Smooth muscle cell (in vitro differentiated cells): ENCODE measurements around the gene TADA2B. TPM values are rescaled to one million over a fixed set of nuclear protein-coding genes. Genes with fewer than 3 reads are reported as not detected.

Source experiments
- DNase-seq: peaks from one replicate; lab custom pipeline; 2025; ENCODE audit not compliant: unreplicated experiment; lab: John Stamatoyannopoulos, UW
- H2AFZ ChIP-seq: fragments of 200-600 bp; sonication (generic); 2 replicates; pipeline ENCODE4 v1.6.0; 2016; ENCODE audit warnings: antibody characterized with exemption, low read depth, mild to moderate bottlenecking
- H3F3A ChIP-seq: fragments of 200-600 bp; sonication (generic); 2 replicates; pipeline ENCODE4 v1.6.0; 2017; ENCODE audit warnings: antibody characterized with exemption, low read depth
- H3K27ac ChIP-seq: fragments of 200-600 bp; sonication (generic); 2 replicates; pipeline ENCODE4 v1.5.1; 2016; ENCODE audit warnings: low read depth, mild to moderate bottlenecking
- H3K27me3 ChIP-seq: fragments of 200-600 bp; sonication (generic); 2 replicates; pipeline ENCODE4 v1.6.1; 2016; ENCODE audit warnings: low read depth, mild to moderate bottlenecking
- H3K36me3 ChIP-seq: fragments of 200-600 bp; sonication (generic); 2 replicates; pipeline ENCODE4 v1.5.1; 2016; ENCODE audit warnings: low read depth
- H3K4me1 ChIP-seq: fragments of 200-600 bp; sonication (generic); 2 replicates; pipeline ENCODE4 v1.5.1; 2016; ENCODE audit warnings: low read depth
- H3K4me2 ChIP-seq: fragments of 200-600 bp; sonication (generic); 2 replicates; pipeline ENCODE4 v1.6.0; 2016; ENCODE audit warnings: mild to moderate bottlenecking
- H3K4me3 ChIP-seq: fragments of 200-600 bp; sonication (generic); 2 replicates; pipeline ENCODE4 v1.5.1; 2016; ENCODE audit warnings: mild to moderate bottlenecking
- H3K79me2 ChIP-seq: fragments of 200-600 bp; sonication (generic); 2 replicates; pipeline ENCODE4 v1.6.0; 2016; ENCODE audit warnings: low read depth, mild to moderate bottlenecking
- H3K9ac ChIP-seq: fragments of 200-600 bp; sonication (generic); 2 replicates; pipeline ENCODE4 v1.6.0; 2016; ENCODE audit warnings: low read depth
- H3K9me3 ChIP-seq: fragments of 200-600 bp; sonication (generic); replicated peaks from 2 replicates; pipeline ENCODE4 v1.5.1; 2016; ENCODE audit warnings: low read depth
- H4K20me1 ChIP-seq: fragments of 200-600 bp; sonication (generic); 2 replicates; pipeline ENCODE4 v1.6.0; 2016; ENCODE audit warnings: low read depth
- WGBS: methylation state at CpG from one replicate; pipeline ENCODE4 v1.1.7; 2016; ENCODE audit warnings: low lambda C conversion rate; 5-methylcytosine and 5-hydroxymethylcytosine counted together
- polyA plus RNA-seq: library from polyadenylated mRNA; unstranded; fragments of >200 nt; fragmentation: Nextera tagmentation; extraction: Ambion mirVana; gene quantifications from 2 replicates; pipeline ENCODE4 v1.2.1, GENCODE V29; 2016
- total RNA-seq: library from RNA; depleted of rRNA; stranded (reverse); fragments of >200 nt; gene quantifications from 2 replicates; pipeline ENCODE4 v1.2.3, GENCODE V29; 2014
- TF ChIP-seq, protein P1 (sequence below): fragments of 200-600 bp; sonication (generic); IDR thresholded peaks from 2 replicates; pipeline ENCODE4 v1.5.1; 2017; ENCODE audit warnings: borderline replicate concordance, mild to moderate bottlenecking, antibody characterized with exemption; ENCODE audit not compliant: insufficient read depth, poor library complexity, severe bottlenecking

Gene TADA2B
- total and polyA plus RNA-seq, 2 experiments from 2014 or later, result 6.3 to 9.1 TPM

GRCh38 chr4:7020290-7020689 lies 22.9 kb upstream of the TADA2B start:
- no peaks in the 10 kb centered on the region for H3K9me3 ChIP-seq
- H3K27me3 ChIP-seq, result no peaks in the 10 kb centered on the region
- no peaks in the 10 kb centered on the region for H4K20me1 ChIP-seq
- H3K4me2 ChIP-seq, result no peak overlapping the region
- no peak for DNase-seq
- H3K79me2 ChIP-seq, result no peaks in the 10 kb centered on the region
- no peak overlapping the region for H3K4me3 ChIP-seq
- no peaks in the 10 kb centered on the region for H3F3A ChIP-seq
- no peaks in the 10 kb centered on the region for H3K36me3 ChIP-seq
- TF ChIP-seq, protein P1, sequence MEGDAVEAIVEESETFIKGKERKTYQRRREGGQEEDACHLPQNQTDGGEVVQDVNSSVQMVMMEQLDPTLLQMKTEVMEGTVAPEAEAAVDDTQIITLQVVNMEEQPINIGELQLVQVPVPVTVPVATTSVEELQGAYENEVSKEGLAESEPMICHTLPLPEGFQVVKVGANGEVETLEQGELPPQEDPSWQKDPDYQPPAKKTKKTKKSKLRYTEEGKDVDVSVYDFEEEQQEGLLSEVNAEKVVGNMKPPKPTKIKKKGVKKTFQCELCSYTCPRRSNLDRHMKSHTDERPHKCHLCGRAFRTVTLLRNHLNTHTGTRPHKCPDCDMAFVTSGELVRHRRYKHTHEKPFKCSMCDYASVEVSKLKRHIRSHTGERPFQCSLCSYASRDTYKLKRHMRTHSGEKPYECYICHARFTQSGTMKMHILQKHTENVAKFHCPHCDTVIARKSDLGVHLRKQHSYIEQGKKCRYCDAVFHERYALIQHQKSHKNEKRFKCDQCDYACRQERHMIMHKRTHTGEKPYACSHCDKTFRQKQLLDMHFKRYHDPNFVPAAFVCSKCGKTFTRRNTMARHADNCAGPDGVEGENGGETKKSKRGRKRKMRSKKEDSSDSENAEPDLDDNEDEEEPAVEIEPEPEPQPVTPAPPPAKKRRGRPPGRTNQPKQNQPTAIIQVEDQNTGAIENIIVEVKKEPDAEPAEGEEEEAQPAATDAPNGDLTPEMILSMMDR, result no peak
- H3K27ac ChIP-seq, result peak overlapping the region; percentile 85
- peaks cover 4% of the 10 kb centered on the region for H3K4me1 ChIP-seq
- no peak overlapping the region for H2AFZ ChIP-seq
- whole genome bisulfite sequencing, result 98% methylated on average over 2 of the region's 2 CpGs
- H3K9ac ChIP-seq, result no peak overlapping the region

DNA sequence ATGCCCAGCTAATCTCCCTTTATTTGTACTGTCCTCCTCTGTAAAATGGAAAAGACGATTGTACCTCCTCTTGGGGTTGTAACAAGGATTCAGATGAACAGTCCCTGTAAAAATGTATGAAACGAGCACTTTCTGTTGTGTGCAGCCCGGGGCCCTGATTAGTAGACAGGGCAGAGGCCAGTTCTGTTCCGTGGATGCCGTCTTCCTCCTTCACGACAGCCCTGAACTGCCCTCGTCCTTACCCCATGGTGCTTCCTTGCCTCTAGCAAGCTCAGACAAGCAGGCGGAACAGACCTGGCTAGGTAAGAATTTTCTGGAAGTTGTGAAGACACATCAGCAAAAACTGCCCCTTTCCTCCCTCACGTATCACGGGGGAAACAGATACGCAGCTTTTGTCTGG lies 22.3 kb upstream of the TADA2B start:
- no peak for DNase-seq
- Histone ChIP-seq H3K79me2 (no peaks in the 10 kb centered on the region), H3K4me3 (no peak overlapping the region), H3K4me2 (no peak overlapping the region), H3K9ac (no peak overlapping the region), H4K20me1 (no peaks in the 10 kb centered on the region), H3K36me3 (no peaks in the 10 kb centered on the region), H3K4me1 (peaks cover 4% of the 10 kb centered on the region), H3K9me3 (no peaks in the 10 kb centered on the region), H3K27me3 (no peaks in the 10 kb centered on the region), H3K27ac (peak overlapping the region; percentile 85), H2AFZ (no peak overlapping the region), H3F3A (no peaks in the 10 kb centered on the region)
- WGBS, result 75% methylated on average over 11 of the region's 11 CpGs
- TF ChIP-seq, protein P1, result no peak

DNA sequence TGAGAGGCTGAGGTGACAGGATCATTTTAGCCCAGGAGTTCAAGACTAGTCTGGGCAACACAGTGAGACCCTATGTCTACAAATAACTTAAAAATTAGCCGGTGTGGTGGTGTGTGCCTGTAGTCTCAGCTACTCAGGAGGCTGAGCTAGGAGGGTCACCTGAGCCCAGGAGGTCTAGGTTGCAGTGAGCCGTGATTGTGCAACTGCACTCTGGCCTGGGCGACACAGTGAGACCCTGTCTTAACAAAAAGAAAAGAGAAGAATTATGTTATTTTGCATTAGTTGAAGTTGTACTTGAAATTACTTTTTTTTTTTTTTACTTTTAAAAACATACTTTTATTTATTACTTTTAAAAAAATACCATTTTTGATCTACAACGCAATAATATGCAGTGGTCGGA lies 21.8 kb upstream of the TADA2B start:
- TF ChIP-seq, protein P1, result no peak
- Histone ChIP-seq H4K20me1 (no peaks in the 10 kb centered on the region), H3K9ac (no peak overlapping the region), H3K36me3 (no peaks in the 10 kb centered on the region), H3K4me1 (peaks cover 4% of the 10 kb centered on the region), H3K27ac (peak overlapping the region; percentile 85), H3F3A (no peaks in the 10 kb centered on the region), H3K4me3 (no peak overlapping the region), H3K79me2 (no peaks in the 10 kb centered on the region), H3K4me2 (no peak overlapping the region), H2AFZ (no peak overlapping the region), H3K27me3 (no peaks in the 10 kb centered on the region), H3K9me3 (no peaks in the 10 kb centered on the region)
- no peak for DNase-seq
- 74% methylated on average over 5 of the region's 5 CpGs for WGBS

DNA sequence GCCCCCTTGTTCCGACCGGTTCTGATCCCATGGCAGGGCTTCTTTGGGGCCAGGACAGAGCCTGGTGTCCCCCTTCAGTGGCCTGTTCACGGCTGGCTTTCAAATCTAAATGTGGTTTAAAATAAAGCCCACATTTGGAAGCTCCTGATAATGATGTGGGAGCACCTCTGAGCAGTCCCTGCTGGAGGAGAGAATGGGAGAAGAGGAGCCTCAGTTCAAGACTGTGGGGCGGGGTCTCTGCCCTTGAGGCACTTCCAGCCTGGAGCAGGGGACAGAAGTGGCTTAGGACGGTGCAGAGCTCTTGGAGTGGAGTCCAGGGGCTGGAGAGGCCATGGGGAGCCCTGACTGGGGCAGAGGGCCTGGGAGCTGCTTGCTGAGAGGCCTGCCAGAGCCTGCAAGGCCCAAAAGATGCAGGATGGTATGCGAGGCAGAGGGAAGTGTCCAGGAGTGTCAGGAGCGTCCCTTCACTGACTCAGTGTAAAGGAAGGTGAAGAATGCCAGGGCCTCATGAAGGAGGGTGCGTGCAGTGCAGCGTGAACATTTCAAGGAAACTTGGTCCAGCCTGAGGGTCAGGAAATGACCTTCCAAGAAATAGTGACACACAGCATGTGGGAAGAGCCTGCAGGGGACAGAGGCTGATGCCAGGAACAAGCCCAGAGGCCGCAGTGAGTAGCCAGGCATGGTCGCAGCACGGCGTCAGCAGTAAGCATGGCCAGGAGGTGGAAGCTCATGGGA lies 21.1 kb upstream of the TADA2B start:
- H4K20me1 ChIP-seq, result no peaks in the 10 kb centered on the region
- H3K27me3 ChIP-seq, result no peaks in the 10 kb centered on the region
- H3F3A ChIP-seq, result no peaks in the 10 kb centered on the region
- H3K4me1 ChIP-seq, result peaks cover 4% of the 10 kb centered on the region
- H3K4me2 ChIP-seq, result peak overlapping the region; percentile 8
- H3K27ac ChIP-seq, result peak overlapping the region; percentile 85
- peak overlapping the region; percentile 55 for H3K9ac ChIP-seq
- no peaks in the 10 kb centered on the region for H3K9me3 ChIP-seq
- no peak overlapping the region for H2AFZ ChIP-seq
- H3K36me3 ChIP-seq, result no peaks in the 10 kb centered on the region
- H3K4me3 ChIP-seq, result no peak overlapping the region
- TF ChIP-seq, protein P1, result no peak
- H3K79me2 ChIP-seq, result no peaks in the 10 kb centered on the region
- WGBS, result 69% methylated on average over 13 of the region's 13 CpGs
- no peak for DNase-seq
